Activated CD4-positive, alpha-beta T cell treated with anti-CD3 and anti-CD28 coated beads, Interleukin-2, Interleukin-4, amounts not matched to agents 100 ng/mL and 50 ng/mL, durations not matched to agents 16 hours and 8 hours (primary cell): ENCODE measurements around the gene ACSS1.
"Not testable (repeated sequence)": the region's sequence is repeated elsewhere in the genome, so short reads cannot be mapped to it uniquely, and the experiment has no call there.

Source experiments
- DNase-seq: peaks from one replicate; pipeline ENCODE4 v3.0.0-alpha.2; 2020; ENCODE audit warnings: low spot score

Gene ACSS1

GRCh38 chr20:25009218-25010145 is 48.5 kb downstream of the ACSS1 start:
- no peak for DNase-seq

DNA sequence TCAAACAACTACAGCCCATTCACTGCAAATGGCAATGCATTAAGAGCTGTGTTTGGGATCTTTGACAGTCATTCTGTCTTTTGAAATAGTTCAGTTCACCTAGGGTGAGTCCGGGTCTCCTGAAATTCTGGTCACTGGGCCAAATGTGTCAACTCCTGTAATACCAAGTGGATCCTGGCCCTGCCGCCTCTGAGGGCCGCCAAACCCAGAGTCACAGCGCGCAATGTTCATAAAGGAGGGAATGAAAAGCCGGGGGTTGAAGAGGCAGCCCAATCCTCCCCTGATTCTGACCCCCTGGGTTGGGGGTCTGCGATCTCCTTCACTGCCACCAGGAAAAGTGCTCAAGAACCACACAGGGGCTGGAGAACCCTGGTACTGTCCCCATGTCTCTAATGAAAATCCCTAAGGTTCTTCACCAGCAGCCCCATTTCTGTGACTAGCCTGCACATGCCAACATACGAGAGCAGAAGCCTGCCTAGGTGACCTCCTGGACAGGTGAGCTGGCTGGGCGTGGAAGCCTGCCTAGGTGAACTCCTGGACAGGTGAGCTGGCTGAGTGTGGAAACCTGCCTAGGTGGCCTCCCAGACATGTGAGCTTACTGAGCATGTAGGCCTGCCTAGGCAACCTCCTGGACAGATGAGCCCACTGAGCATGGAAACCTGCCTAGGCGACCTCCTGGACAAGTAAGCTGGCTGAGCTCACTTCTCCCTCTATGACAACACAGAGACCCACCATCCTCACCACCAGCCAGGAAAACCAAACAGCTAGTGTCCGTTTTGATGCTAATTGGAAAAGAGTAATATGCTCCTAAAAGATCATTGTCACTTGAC is 49.3 kb downstream of the ACSS1 start:
- DNase-seq = no peak

DNA sequence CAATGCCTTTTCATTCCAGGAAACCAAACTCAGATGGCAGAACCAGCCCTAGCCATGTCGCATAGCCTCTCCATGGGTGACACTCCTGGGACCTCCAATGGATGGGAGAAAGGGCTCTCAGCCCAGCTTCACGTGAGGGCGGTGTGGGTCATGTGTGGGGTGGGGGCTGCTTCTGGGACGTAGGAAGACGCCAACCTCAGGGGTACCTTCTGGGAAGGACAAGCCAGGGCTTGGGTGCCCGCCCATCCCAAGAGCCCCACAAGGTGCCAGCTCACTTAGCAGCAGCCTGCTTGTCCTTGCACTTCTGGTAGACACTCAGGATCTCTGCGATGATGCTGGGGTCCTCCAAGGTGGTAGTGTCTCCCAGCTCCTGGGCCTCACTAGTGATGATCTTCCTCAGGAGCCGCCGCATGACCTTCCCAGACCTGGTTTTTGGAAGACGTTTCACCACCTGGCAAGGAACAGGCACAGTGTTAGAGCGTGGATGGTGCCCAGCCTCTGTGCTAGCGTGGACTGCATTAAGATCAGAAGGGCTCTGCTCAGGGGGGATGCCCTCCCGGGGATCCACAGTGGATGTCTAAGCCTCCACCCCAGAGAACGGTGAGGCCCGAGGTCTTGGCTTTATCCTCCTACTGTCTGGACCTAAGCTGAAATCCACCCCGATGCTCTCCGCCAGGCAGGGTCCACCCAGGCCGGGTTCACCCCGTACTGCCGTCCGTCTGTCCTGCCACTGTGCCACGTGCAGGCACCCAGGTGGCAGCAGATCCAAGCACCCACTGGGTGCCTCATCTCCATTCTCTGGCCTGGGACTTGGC is 50.2 kb downstream of the ACSS1 start:
- no peak for DNase-seq

GRCh38 chr20:25006431-25007167 is 51.3 kb downstream of the ACSS1 start:
- DNase-seq = no peak

DNA sequence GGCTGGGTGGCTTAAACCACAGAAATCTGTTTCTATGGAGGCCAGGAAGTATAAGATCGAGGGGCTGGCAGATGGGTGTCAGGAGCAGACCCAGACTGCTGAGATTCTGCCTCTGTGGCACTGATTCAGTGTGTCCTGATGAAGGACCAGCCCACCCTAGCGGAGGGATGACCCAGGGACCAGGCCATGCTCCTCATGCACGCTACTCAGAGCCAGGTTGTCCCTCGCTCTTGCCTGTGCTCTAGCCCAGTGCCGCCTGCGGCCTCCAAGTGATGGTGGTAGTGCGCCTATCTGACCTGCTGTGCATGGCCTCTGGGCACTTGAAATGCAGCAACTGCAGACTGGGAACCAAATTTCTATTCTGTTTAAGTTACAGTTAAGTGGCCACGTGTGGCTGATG is 52.3 kb downstream of the ACSS1 start:
- no peak for DNase-seq

DNA sequence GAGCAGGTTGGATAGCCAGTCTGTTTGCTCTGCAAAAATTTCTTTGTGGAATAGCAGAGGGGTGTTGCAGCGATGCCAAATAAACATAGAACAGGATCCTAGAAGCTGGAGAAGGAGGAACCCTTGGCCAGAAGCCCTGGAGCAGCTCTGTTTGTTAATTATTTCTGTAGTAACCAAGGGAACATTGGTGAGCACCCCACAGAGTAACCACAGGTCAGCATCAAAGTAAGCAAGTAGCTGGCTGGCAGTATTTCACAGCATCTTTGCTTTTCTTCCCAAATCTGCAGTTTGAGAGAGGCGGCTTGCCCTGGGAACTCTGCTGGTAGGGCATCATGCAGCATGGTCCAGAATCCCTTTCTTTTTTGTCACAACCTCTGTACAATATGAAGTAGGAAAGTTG is 52.7 kb downstream of the ACSS1 start:
- no peak for DNase-seq

- DNase-seq = no peak
Measured at GRCh38 chr20:25003002-25003401, 54.9 kb downstream of the ACSS1 start.

GRCh38 chr20:25001323-25001722 is 56.6 kb downstream of the ACSS1 start:
- not testable (repeated sequence) for DNase-seq

DNA sequence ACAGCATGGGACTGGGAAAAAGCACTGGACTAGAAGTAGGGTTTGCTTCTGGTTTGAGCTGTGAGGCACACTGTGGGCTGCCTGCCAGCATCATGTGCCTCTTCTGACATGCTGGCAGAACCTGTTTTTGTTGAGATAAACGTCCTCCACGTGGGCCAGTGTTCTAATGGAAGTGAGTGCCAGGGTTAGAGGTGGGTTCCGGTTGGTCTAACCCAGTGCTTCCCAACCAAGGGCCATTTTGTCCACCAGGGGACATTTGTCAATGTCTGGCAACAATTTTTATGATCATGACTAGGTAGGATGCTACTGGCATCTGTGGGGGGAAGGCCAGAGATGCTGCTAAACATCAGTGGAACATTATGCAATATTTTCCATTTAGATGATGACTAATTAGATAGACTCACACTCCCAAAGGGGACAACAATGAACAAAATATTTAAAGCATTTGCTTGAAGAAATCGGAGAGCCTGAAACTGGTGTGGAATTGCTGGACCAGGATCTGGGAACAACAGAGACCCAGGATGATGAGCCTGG is 57.6 kb downstream of the ACSS1 start:
- DNase-seq = no peak

DNA sequence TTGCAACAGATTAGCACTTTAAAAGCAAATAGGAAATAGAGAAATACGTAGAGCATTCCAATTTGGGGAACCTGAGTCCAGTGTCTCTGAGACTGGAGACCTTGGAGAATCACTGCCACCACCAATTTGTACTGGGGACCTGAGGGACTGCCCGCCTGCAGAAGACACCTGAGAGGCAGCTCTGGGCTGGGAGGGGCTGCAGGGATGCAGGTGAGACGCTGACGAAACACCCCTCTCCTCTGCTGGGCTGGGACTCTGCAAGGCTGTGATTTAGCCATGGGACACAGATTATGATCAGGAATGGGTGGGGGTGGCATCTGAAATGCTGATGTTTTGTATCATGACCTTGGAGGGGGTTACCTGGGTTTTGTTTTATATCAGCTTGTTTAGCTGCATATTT is 58.4 kb downstream of the ACSS1 start:
- DNase-seq = no peak

DNA sequence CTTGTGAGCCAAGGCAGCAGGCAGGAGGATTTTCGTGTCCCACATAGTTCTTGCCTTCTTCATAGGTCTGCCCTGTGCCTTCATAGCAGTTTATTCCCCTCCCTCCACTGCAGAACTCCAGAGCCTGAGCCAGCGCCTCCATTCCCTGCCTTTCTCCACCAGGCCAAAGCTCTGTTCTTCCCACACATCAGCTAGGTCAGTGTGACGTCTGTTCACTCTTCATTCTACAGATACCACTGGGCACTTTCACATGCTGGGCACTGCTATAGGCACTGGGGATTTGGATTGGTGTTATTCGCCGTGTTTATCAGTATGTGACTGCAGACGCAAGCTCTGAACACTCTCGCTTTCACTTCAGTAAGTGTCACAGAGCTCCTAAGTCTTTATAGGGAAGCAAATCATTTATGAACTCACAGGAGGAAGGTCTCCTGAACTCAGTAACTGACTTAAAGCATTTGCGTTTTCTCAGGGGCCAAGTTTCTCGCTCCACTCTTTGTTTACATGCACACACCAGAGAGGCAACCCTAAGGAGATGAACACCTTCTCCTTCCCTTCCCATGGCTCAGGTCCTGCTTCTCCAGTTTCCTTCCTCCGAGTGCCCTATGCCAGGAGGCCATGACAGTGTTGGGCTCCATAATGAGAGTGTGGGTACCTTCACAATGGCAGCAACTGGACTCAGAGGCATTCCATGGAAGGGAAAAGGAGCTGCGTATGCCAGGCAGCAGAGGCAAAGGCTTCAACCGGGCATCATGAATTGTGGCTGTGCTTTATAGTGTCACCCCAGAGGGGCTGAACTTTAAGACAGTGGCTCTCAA is 59.1 kb downstream of the ACSS1 start:
- DNase-seq = no peak

- DNase-seq = no peak
Measured at GRCh38 chr20:24998121-24998520, 59.8 kb downstream of the ACSS1 start.

- DNase-seq = no peak
Measured at GRCh38 chr20:24996449-24997377, 61.2 kb downstream of the ACSS1 start.

- no peak for DNase-seq
Measured at GRCh38 chr20:24995741-24996448, 62.0 kb downstream of the ACSS1 start.

DNA sequence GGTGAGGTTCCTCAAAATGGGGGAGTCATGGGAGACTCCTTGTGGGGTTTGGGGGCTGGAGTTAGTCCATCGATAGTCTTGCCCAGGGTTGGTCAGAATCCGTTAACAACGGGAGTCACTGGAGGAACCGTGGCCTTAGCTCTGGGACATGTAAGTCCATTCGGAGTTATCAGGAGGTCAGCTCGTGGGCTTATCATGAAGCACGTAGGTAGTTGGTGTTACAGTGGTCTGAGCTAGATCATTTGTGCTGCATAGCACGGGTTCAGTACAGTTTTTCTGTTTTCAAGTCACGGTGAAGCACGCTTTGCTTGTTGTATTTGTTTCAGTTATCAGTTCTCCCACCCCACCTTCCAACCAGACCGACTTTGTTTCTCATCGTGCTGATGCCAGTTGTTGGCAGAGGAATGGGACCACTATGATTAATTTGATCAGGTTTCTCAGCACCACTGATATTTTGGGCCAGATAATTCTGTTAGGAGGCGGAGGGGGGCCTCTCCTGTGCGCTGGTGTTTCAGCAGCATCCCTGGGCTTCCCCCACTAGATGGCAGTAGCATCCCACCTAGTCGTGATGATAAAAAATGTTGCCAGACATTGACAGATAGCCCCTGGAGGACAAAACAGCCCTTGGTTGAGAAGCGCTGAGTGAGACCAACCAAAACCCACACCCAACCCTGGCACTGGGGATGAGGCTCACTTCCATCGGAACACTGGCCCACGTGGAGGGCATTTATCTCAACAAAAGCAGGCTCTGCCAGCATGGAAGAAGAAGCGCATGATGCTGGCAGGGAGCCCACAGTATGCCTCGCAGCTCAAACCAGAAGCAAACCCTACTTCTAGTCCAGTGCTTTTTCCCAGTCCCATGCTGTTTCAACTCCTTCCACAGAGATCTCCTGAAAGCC is 63.2 kb downstream of the ACSS1 start:
- DNase-seq = peak; percentile 83

GRCh38 chr20:24994186-24994465 is 63.8 kb downstream of the ACSS1 start:
- no peak for DNase-seq

DNA sequence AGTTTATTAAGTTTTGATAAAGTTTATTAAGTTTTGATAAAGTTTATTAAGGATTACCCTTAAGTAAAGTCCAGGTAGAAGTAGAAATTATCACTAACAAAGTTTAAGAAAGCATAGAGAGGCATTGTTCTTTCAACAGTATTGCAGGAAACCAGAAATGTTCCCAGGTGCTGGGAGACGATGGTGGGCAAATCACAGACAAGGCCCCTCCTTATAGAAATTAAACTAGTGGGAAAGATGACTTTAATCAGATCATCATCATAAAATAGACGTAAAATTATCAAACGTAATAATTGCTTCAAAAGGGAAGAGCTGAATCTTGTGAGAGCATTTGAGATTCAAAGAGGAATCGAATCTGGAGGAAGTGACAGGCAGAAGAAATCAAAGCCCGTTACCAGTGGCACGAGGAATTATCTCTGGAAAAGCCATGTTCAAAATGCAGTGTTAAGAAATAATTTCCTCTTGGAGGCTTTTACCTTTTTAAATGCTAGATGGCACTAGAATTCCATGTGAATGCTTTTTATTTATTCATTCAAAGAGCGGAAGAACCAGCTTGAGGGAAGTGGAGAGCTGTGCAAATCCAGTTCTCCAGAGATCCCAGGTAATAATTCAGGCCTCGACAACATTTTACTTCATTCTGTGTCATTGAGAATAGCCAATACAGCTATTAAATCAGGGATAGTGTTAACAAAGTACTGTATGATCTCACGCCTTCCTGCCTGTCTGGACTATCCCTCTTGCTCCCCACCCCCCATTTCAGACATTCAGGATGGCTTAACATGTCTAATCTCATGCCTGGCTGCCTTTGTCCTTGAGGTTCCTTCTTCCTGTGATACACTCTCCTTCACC is 64.4 kb downstream of the ACSS1 start:
- no peak for DNase-seq
